HG02970 (cell line): ENCODE measurements around the gene IQCF5.
"Not testable (repeated sequence)": the region's sequence is repeated elsewhere in the genome, so short reads cannot be mapped to it uniquely, and the experiment has no call there.

Experiments
- ATAC-seq: cut with Tn5 transposase; IDR thresholded peaks from one replicate; pipeline ENCODE4 v1.9.1; 2021; ENCODE audit warnings: mild to moderate bottlenecking, moderate library complexity, moderate number of reproducible peaks; ENCODE audit not compliant: unreplicated experiment, low FRiP score

The IQCF5 gene

DNA sequence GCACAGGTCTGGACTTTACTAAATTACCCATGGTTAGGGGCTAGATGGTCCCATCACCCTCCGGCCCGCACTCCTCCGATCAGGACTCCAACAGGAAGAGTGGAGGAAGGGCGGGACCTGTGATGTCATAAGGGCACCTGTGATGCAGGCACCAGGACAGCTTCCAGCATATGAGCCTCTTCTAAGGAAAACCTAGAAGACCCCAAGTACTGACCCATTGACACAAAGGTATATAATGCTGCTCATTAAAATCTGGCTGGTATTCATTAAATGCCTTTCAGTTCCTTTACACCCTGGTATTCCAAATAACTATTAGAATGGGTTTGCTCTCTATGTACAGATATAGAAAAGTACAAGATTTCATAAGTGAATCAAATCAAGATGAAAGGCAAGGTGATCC lies at the start of gene IQCF5:
TSS of gene IQCF5 (minus strand) at position 101 of the 400 bp plus-strand sequence. CDS start at position 31, 70 bp downstream.
- ATAC-seq = no peak

DNA sequence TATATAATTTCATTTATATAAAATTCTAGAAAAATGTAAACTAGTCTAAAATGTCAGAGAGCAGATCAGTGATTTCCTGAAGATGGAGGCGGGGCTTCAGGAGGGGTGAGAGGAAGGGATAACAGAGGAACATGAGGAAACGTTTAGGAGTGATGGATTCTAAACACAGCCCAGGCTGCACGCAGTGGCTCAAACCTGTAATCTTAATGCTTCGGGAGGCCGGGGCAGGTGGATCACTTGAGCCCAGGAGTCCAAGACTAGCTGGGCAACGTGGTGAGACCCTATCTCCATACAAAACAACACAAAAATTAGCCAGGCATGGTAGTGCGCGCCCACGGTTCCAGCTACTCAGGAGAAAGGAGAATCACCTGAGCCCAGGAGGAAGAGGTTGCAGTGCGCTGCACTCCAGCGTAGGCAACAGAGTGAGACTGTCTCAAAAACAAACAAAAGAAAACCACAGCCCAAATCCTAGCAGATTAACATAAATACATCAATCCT lies 45.7 kb upstream of the IQCF5 start:
- ATAC-seq = no peak

DNA sequence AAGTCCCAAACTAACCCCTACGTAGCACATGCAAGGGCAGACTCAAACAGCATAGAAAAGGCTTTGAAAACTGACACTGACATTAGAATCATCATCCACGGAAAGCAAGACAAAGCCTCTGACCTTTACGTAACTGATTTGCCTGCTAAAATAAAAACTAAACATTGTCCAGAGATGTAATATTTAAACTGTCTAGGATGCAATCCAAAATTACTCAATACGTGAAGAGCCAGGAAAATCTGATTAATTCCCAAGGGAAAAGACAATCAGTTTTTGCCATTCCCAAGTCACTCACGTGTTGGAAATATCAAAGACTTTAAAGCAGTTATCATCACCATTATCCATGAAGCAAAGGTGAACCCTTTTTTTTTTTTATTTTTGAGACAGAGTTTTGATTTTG lies 41.0 kb upstream of the IQCF5 start:
- no peak for ATAC-seq

DNA sequence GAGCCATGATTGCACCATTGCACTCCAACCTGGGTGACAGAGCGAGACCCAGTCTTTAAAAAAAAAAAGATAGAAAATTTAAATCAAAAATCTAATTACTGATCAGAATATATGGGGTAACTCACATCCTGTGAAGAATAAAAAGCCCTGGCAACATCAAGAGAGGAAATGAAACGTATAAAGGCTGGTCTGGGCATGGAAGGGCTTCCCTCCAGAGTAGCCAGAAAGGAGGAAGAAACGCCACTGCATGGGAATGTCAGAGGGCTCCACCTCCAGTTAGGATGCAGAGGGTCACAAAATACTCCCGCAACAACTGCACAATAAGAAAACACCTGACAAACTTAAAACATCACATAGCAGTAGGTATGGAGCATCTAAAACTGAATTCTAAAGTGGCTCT lies 32.6 kb upstream of the IQCF5 start:
- ATAC-seq = no peak

DNA sequence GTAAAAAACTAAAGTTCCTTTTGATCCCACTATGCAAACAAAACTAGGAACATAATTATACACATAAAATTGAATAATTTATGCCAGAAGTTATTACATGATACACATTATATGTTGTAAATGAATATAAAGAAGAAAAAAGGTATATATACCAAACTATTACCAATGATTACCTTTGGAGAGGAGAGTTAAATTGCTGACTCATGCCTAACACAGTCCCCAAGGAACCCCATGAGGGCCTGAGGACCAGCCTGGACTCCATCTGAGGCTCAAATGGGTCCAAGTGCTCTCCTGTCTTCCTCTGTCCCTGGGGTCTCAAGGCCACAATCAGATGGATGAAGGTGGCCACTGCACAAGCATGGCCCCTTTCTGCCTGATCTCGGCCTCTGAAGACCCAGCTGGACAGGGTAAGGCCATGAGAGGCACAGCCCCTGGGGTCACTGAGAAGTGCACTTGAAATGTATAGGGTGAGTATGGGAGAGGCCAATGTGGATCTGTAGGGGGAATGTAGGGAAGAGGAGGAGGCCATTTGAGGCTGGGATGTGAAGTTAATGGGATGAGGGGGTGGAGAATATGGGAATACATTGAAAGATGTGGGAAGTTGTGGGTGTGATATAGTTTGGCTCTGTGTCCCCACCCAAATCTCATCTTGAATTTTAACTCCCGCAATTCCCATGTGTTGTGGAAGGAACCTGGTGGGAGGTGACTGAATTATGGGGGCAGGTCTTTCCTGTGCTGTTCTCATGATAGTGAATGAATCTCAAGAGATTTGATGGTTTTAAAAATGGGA lies 28.8 kb upstream of the IQCF5 start:
- no peak for ATAC-seq

DNA sequence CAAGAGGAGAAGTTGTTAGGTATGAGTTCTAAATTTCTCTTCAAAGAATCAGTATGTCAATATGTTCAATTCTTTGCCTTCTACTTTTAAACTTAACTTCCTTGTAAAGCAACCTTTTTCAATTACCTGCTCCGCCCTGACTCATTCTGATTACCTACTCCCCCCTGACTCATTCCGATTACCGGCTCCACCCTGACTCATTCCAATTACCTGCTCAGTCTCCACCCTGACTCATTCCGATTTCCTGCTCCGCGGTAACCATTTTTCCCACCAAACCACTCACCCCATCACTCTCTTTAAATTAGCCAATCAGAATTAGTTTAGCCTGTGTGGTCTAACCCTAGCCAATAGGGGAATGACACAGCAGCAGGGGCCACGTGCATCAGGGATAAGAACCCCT lies 27.0 kb upstream of the IQCF5 start:
- ATAC-seq = not testable (repeated sequence)

DNA sequence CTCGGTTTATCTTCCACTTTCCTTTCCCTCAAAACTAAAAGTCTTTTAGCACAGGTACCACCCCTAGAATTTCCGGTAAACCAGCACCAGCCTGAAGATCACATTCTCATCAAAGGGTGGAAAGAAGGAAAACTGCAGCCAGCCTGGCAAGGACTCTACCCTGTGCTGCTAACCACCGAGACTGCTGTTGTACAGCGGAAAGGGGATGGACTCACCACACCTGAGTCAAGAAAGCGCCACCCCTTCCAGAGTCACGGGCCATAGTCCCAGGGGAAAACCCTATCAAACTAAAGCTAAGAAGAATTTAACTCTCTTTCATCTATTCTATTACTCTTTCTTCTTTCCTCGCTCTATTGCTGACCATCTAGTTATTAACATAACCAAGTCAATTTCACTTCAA lies 24.6 kb upstream of the IQCF5 start:
- not testable (repeated sequence) for ATAC-seq

DNA sequence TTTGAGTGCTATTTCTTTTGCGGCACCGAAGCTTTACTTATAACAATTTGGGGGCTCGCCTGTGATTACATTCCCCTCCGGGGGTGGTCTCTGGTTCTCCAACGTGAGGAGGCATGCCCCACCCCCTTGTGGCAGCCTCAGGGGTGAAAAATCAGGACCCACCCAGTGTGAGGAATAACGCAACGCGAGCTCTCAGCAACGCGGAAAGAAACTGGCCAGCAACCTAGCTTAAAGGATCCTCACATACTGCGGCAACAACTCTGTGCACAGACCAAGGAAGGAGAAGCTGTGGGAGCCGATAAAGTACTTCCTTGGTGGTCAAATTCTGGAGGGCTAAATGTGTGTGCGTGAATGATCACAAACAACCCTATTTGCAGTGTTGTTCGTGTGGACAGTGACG lies 22.0 kb upstream of the IQCF5 start:
- ATAC-seq = no peak

DNA sequence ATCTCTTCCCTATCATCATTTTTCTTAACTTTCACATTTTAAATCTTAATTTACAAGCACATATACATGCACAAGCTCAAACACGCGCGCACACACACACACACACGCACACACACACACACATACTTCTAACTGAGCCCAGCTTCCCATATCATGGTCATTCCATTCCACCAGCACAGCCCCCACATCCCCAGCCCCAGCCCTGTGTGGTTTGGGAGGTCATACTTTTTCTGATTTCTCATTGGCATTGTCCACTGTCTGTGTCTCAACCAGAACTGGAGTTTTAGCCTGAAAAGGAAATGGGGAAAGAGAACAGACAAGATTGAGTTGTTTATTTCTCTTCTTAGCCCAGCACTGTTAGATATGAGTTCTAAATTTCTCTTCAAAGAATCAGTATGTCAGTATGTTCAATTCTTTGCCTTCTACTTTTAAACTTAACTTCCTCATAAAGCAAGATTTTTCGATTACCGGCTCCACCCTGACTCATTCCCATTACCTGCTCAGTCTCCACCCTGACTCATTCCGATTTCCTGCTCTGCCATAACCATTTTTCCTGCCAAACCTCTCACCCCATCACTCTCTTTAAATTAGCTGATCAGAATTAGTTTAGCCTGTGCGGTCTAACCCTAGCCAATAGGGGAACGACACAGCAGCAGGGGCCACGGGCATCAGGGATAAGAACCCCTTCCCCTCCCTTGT lies 21.4 kb upstream of the IQCF5 start:
- no peak for ATAC-seq

DNA sequence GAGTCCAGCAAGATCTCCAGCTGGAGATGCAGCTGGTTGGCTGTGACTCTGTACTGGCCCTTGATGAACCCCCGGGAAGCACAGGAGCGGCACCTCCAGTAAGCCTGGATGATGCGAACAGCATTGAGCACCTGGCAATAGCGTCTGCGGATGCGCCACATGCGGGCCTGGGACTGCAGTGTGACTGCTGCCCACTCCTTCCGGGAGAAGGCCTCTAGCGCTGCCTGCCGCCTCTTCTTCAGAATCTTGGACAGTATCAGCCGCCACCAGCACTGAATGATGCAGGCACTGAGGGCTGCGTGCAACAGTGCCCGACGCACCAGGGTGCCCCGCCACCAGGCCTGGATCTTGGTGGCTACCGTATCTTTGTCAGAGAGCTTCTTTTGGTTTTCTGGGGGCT lies 19.5 kb upstream of the IQCF5 start:
- no peak for ATAC-seq

DNA sequence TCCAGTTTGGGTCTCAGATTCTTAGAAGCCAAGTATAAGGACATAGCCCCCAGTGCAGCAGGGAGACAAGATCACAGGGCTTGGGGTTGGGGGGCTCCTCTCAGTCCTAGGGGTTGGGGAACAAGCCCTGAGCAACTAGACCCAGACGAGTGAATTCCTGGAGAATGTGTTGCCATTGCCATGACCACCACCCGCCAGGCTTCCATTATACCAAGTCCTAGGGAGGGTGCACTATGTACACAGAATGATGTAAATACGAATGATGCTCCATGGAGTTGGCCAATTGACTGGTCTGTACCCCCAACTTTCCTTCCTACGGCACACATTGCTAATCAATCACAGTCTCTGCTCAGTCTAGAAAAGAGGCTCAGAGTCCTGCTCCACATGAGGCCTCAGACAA lies 19.0 kb upstream of the IQCF5 start:
- no peak for ATAC-seq

DNA sequence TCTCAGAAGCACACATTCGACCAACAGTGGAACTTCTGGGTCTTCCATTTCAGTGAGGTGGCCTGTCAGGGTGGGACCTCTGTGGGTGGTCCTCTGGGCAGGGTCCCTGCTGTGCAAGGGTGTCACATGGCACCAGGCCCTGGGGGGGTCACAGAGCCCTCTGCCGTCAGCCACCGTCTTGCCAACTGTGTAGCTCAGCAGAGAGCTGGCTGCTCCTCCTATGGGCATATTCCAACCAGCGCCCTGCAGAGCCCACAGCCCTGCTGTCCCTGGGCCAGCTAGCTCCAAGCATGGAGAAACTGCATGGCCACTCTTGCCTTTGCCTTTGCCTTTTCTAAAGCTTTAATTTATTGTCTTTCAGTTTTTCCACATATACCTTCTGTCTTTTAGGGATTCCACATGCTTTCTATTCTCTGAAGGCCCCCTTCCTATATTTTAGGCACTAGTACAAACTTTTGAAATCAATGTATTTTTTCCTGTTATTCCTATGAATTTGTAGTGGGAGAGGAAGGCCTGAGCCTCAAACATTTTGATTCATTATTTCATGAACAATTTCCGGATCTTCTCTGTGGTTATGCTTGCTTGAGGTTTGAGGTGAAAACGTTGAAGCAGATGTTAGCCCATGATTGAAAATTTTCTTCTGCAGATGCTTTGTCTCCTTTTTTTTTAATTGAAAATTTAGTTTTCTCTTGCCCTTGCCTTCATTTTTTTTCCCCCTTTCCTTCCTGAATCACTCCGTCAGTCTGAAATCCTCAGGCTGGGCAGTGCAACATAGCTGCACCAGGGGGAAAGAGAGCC lies 16.0 kb upstream of the IQCF5 start:
- ATAC-seq = no peak

DNA sequence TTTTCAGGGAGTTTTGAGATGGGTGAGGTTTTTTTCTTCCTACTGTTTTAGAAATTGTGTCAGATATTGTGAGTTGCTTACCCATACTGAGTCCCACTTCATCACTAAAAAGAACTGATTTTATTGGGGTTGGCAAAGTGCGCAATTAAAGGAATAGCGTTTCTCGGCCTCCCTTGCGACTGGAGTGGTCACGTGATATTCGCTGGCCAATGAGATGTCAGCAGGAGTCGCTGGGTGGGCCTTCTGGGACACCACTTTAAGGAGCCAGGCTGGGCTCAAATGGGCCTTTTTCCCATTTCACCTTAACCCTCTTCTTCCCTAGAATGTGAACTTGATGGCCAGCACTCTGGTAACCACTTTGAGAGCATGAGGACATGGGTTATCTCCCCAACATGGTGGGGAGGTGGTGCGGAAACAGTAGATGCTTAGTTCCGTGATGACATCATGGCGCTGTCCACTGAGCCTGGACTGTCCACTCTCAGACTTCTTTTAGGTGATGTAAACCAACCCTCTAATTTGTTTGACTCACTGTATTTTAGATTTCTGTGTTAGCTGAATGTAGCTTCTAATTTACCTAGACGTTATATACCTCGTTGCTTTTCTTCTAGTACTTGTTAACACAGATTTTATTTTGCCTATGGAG lies 13.2 kb upstream of the IQCF5 start:
- no peak for ATAC-seq

DNA sequence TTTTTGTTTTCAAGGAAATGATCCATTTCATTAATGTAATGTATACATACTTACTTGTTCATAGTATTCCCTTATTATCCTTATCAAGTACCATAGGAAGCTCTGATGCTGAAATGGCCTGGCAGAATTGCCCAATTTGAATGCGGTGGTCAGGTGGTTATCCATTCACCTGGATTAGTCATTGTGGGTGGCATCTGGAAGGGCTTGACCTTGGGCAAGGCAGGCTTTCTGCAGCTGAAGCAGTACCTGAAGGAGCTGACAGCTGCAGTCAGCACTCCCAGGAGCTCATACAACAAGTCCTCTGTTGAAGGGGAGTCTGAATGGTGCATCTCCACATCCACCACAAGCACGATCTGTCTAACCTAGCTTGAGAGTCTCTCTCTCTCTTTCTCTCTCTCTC lies 12.2 kb upstream of the IQCF5 start:
- no peak for ATAC-seq

DNA sequence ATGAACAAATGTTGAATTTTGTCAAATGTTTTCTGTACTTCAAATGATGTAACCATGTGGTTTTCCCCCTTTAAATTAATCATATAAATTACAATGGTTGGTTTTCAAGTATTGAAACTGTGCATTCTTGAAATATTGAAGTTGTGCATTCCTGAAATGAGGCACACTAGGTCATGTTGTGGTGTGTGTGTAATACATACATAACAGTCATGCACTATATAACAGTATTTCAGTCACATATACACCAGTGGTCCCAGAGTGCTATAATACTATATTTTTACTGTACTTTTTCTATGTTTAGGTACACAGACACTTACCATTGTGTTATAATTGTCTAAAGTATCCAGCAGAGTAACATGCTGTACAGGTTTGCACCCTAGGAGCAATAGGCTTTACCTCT lies 11.0 kb upstream of the IQCF5 start:
- no peak for ATAC-seq

DNA sequence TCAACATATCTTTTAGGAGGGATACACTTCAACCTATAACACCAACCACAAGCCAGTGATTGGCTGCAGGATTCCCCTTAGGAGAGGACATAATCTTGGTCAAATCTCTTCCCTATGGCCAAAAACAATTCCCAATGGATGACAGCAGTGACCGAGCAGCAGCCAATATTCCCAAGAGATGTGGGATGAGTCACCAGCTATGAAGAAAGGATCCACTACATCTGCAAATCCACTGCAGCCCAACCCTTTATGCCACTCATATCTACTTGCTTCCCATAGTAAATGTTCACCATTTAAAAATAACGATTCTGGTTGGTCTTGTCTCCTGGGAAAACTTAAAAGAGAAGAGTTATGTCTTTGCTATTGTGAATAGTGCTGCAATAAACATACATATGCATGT lies 4.5 kb upstream of the IQCF5 start:
- no peak for ATAC-seq

DNA sequence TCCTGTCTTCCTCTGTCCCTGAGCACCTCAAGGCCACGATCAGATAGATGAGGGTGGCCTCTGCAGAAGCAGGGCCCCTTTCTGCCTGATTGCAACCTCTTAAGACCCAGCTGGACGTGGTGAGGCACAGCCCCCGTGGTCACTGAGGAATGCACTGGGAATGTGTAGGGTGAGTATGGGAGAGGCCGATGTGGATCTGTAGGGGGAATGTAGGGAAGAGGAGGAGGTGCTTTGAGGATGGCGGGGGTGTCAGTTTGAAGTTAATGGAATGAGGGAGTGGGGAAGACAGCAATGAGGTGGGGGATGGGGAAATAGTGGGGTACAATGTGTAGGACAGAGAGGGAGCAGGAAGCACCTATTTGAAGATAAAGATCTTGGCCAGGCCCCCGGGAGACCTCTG lies 785 bp upstream of the IQCF5 start:
- ATAC-seq = no peak

DNA sequence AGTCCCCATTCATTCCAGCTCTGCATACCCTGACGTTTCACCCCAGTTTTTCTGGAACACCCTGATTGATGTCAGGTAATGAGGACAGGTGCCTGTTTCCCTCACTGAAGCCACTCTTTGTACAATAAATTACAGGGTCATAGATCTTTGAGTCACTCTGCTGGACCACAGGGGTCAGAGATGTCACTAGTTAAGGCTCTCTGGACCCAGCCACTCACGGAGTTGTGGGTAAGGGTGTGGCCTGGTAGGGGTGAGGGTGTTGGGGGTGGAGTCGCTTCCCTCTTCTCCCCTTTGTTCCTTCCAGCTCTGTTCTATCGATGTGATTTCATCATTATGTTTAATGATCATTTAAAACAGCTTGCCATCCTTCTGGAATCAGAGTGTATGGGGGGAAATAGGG lies 512 bp downstream of the IQCF5 start:
- ATAC-seq = no peak

DNA sequence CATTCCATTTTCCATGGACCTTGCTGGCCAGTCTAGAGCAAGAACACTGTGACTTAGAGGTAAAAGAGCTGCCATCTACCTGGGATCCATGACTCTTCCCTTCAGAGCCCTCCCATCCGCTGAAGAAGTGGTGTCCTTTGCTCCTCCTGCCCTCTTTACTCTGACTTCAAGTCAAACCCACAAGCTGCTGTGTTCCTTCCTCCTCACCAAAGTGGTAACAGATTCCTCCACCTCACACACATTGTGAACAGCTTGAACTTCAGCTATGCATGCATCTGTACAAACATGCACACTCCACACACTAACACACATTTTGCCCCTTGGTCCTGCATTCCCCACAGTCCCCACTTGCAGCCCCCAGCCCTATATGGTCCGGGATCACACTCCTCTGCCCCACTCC lies 990 bp downstream of the IQCF5 start:
- no peak for ATAC-seq

DNA sequence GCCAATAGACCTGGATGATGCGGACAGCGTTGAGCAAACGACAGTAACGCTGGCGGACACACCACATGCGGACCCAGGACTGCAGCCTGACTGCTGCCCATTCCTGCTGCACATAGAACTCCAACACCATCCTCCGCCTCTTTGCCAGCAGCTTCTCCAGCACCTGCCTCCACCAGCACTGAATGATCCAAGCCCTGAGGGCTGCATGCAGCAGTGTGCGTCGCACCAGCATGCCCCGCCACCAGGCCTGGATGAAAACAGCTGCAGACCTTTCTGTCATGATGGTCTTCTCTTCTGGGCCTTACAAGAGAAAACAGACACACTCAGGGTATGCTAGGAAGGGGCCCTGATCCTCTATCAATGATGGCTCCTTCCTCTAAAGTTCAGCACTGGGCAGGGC lies 1.5 kb downstream of the IQCF5 start:
- no peak for ATAC-seq
